ENCODE results near the gene MAP2K5. TPM values are rescaled to one million over a fixed set of nuclear protein-coding genes. Genes with fewer than 3 reads are reported as not detected.

Gene MAP2K5
- total and polyA plus RNA-seq, 8 donors = 13.5 to 25.0 (median 20.8) TPM

- ATAC-seq = no peak
- DNase-seq = peak in 1 of 4 donors; percentile 56
- intact Hi-C loops (cut with DNase I) = no loop called here
- Histone ChIP-seq H3K27ac (no peak overlapping the region), H3K4me1 (peaks cover 12 to 48% of the 10 kb centered on the region in 2 donors), H3K36me3 (no peaks in the 10 kb centered on the region), H3K4me3 (no peak overlapping the region), H3K27me3 (peaks cover 86 to 100% of the 10 kb centered on the region in 2 donors), H3K9me3 (no peaks in the 10 kb centered on the region)
- no peak for TF ChIP-seq CTCF (IDR thresholded peaks at IDR 0.05)
Observed at GRCh38 chr15:67822537-67823313, 280.2 kb downstream of the MAP2K5 start.

GRCh38 chr15:67823314-67824196 lies 281.1 kb downstream of the MAP2K5 start:
- H3K27me3 ChIP-seq = peaks cover 94 to 100% of the 10 kb centered on the region in 2 donors
- no peak for ATAC-seq
- DNase-seq = peak in 1 of 4 donors; percentile 70
- TF ChIP-seq CTCF (IDR thresholded peaks at IDR 0.05) = no peak
- intact Hi-C loops (cut with DNase I) = no loop called here
- H3K27ac ChIP-seq = no peak overlapping the region
- H3K4me1 ChIP-seq = peaks cover 20 to 56% of the 10 kb centered on the region in 2 donors
- H3K9me3 ChIP-seq = no peaks in the 10 kb centered on the region
- H3K4me3 ChIP-seq = no peak overlapping the region
- no peaks in the 10 kb centered on the region for H3K36me3 ChIP-seq

GRCh38 chr15:67824197-67824968 lies 281.9 kb downstream of the MAP2K5 start:
- peaks cover 99 to 100% of the 10 kb centered on the region in 2 donors for H3K27me3 ChIP-seq
- no peak overlapping the region for H3K4me3 ChIP-seq
- peak in 1 of 4 donors; percentile 49 for DNase-seq
- no peaks in the 10 kb centered on the region for H3K9me3 ChIP-seq
- no peak for TF ChIP-seq CTCF (IDR thresholded peaks at IDR 0.05)
- intact Hi-C loops (cut with DNase I) = no loop called here
- no peak for ATAC-seq
- H3K27ac ChIP-seq = no peak overlapping the region
- peaks cover 23 to 64% of the 10 kb centered on the region in 2 donors for H3K4me1 ChIP-seq
- H3K36me3 ChIP-seq = no peaks in the 10 kb centered on the region

- ATAC-seq (peak; percentile 49), DNase-seq (peak in 1 of 4 donors; percentile 74)
- Histone ChIP-seq H3K4me3 (peak within 1 kb of the TSS in 1 of 2 donors; percentile 28), H3K27ac (no peak within 1 kb of the TSS), H3K4me1 (peaks cover 23 to 68% of the 10 kb centered on the region in 2 donors), H3K9me3 (no peaks in the 10 kb centered on the region), H3K27me3 (peaks cover 99 to 100% of the 10 kb centered on the region in 2 donors), H3K36me3 (no peaks in the 10 kb centered on the region)
- intact Hi-C loops (cut with DNase I) = no loop called here
- TF ChIP-seq CTCF (IDR thresholded peaks at IDR 0.05) = no peak
Observed at GRCh38 chr15:67824976-67825880, 282.7 kb downstream of the MAP2K5 start, which contains the start of gene SKOR1. SKOR1 (plus strand) TSS chr15:67825509; CDS start chr15:67825603, 94 bp downstream.

All from left lung (tissue), 10 donors.